K562 (cell line): Measurements from ENCODE around the gene CEP19. TPM values are rescaled to one million over a fixed set of nuclear protein-coding genes. Genes with fewer than 3 reads are reported as not detected.

Experiments used
- BHLHE40 ChIP-seq: IDR thresholded peaks from 2 replicates; pipeline ENCODE4 v1.6.1; 2011; ENCODE audit warnings: low read length, improper control_type of control experiment
- BMI1 ChIP-seq: fragments of 150-350 bp; IDR thresholded peaks from 2 replicates; pipeline ENCODE4 v1.6.1; 2014; ENCODE audit warnings: low read length
- CBX1 ChIP-seq: sonication (generic); IDR thresholded peaks from 2 replicates; pipeline ENCODE4 v1.6.1; 2016; ENCODE audit warnings: antibody characterized with exemption, low read depth, mild to moderate bottlenecking
- CREM ChIP-seq: IDR thresholded peaks from 2 replicates; pipeline ENCODE4 v1.6.1; 2014; ENCODE audit warnings: antibody characterized with exemption, low read depth
- DACH1 ChIP-seq: fragments of 450-650 bp; IDR thresholded peaks from 2 replicates; pipeline ENCODE4 v1.6.1; 2018; ENCODE audit not compliant: partially characterized antibody
- FOXP1 ChIP-seq: sonication (generic); formaldehyde crosslinking; IDR thresholded peaks from 2 replicates; pipeline ENCODE4 v1.8.0; 2022; ENCODE audit warnings: mild to moderate bottlenecking, missing genetic modification reagents
- NFIC ChIP-seq: fragments of 450-650 bp; IDR thresholded peaks from 2 replicates; pipeline ENCODE4 v1.6.1; 2017; ENCODE audit warnings: mild to moderate bottlenecking, inconsistent platforms
- SAFB ChIP-seq: fragments of 200-400 bp; formaldehyde crosslinking; IDR thresholded peaks from 2 replicates; pipeline ENCODE4 v1.6.1; 2017; ENCODE audit warnings: low read depth, low read length, borderline replicate concordance
- SMARCC2 ChIP-seq: fragments of 450-650 bp; IDR thresholded peaks from 2 replicates; pipeline ENCODE4 v1.6.1; 2017; ENCODE audit warnings: antibody characterized with exemption, moderate library complexity, mild to moderate bottlenecking, low read depth
- SUPT5H ChIP-seq: fragments of 450-650 bp; IDR thresholded peaks from 2 replicates; pipeline ENCODE4 v1.6.1; 2016
- XRCC4 ChIP-seq: IDR thresholded peaks from one replicate; pipeline ENCODE4 v1.6.1; 2011; ENCODE audit not compliant: insufficient read depth, insufficient read length; ENCODE audit errors: extremely low read depth
- YY1 ChIP-seq, 3 experiments: IDR thresholded peaks; 2 replicates each; pipeline ENCODE4 v1.6.1; 2011; ENCODE audit warnings: low read length in 2 of 3, mild to moderate bottlenecking in 2 of 3, moderate library complexity in 2 of 3, borderline replicate concordance in 1 of 3, control low read depth in 1 of 3, low read depth in 1 of 3; ENCODE audit not compliant: insufficient read depth in 3 of 3, insufficient replicate concordance in 2 of 3, control insufficient read depth in 1 of 3, insufficient read length in 1 of 3; ENCODE audit errors: extremely low read depth in 1 of 3
- ZFX ChIP-seq: sonication (generic); formaldehyde crosslinking; IDR thresholded peaks from 2 replicates; pipeline ENCODE4 v1.8.0; 2022; ENCODE audit warnings: mild to moderate bottlenecking, missing genetic modification reagents, moderate library complexity
- ZNF384 ChIP-seq: IDR thresholded peaks from 2 replicates; pipeline ENCODE4 v1.6.1; 2012; ENCODE audit warnings: low read depth, low read length, improper control_type of control experiment
- ZNF764 ChIP-seq: fragments of 250-450 bp; sonication (Bioruptor Pico); IDR thresholded peaks from 2 replicates; pipeline ENCODE4 v1.4.0; 2020; ENCODE audit warnings: low read depth, mild to moderate bottlenecking, moderate library complexity
- ZSCAN32 ChIP-seq: fragments of 450-650 bp; formaldehyde crosslinking; IDR thresholded peaks from 2 replicates; pipeline ENCODE4 v1.4.0; 2020; ENCODE audit warnings: mild to moderate bottlenecking, moderate library complexity
- polyA plus RNA-seq, 8 experiments: library from polyadenylated mRNA; depleted of rRNA in 4 of 8; stranded (reverse) in 5 of 8; unstranded in 3 of 8; fragments of >200 nt; fragmentation: Nextera tagmentation in 2 of 8; fragmentation: Illumina TruSeq in 1 of 8; extraction: Ambion mirVana in 2 of 8; extraction: Trizol in 1 of 8; gene quantifications; 2 replicates each; pipeline versions ENCODE4 v1.2.1 to v1.2.3, GENCODE V29; 2011 to 2014; ENCODE audit warnings: inconsistent platforms in 1 of 8, missing spikeins in 1 of 8
- total RNA-seq, 7 experiments: library from RNA; depleted of rRNA in 6 of 7; stranded (reverse); fragments of >200 nt in 6 of 7; fragmentation: Illumina TruSeq in 2 of 7; extraction: Trizol in 2 of 7; gene quantifications; 2 replicates each; pipeline versions ENCODE4 v1.2.1 to v1.2.3, GENCODE V29; 2011 to 2021; ENCODE audit warnings: low replicate concordance in 1 of 7
- TF ChIP-seq, protein P1 (sequence below): sonication (generic); formaldehyde crosslinking; IDR thresholded peaks from 2 replicates; pipeline ENCODE4 v1.8.0; 2022; ENCODE audit warnings: missing genetic modification reagents, mild to moderate bottlenecking, borderline replicate concordance
- TF ChIP-seq, protein P2 (sequence below): fragments of 450-650 bp; IDR thresholded peaks from 2 replicates; pipeline ENCODE4 v1.6.1; 2016; ENCODE audit warnings: antibody characterized with exemption
- TF ChIP-seq, protein P3 (sequence below): fragments of 250-450 bp; sonication (Bioruptor Pico); IDR thresholded peaks from 2 replicates; pipeline ENCODE4 v1.4.0; 2020; ENCODE audit warnings: mild to moderate bottlenecking, moderate library complexity

Gene CEP19
- total and polyA plus RNA-seq, 9 of the 15 experiments (the other 6 are each of a cell fraction or from before 2014, with no cell fraction given) = 2.5 to 4.5 (median 3.7) TPM

DNA sequence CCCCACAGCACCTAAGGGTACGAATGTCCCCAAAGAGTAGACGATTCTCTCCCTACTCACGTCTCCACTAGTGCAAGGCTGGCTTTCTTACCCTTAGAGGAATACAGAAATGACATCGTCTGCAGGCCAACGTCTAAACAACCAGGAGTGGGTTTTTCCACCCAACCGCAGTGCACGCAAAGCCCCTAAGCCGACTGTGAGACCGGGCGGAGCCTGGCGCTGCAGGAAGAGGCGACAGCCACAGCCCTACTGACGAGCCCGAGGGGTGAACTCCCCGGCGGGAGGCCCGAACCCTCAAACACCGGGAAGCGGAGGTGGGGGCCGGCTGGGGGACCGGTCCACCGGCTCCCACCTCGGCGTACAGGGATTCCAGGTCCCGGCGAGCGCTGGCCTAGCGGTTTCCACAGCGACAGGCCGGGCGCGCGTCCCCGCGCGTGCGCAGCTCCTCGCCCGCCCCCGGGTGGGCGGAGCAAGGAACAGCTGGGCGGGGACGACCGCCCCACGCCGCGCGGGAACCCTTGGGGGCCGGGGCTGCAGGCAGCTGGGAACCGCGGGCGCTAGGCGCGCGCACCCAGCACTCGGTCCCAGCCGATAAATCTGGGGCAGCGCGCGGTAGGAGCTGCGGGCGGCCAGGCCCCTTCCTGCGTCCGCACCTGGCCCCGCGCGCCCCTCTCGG lies at the start of gene CEP19, which contains the start of gene PIGX (continued):
- peak; percentile 55 for TF ChIP-seq CBX1
- no peak for TF ChIP-seq BHLHE40
- TF ChIP-seq, protein P1, sequence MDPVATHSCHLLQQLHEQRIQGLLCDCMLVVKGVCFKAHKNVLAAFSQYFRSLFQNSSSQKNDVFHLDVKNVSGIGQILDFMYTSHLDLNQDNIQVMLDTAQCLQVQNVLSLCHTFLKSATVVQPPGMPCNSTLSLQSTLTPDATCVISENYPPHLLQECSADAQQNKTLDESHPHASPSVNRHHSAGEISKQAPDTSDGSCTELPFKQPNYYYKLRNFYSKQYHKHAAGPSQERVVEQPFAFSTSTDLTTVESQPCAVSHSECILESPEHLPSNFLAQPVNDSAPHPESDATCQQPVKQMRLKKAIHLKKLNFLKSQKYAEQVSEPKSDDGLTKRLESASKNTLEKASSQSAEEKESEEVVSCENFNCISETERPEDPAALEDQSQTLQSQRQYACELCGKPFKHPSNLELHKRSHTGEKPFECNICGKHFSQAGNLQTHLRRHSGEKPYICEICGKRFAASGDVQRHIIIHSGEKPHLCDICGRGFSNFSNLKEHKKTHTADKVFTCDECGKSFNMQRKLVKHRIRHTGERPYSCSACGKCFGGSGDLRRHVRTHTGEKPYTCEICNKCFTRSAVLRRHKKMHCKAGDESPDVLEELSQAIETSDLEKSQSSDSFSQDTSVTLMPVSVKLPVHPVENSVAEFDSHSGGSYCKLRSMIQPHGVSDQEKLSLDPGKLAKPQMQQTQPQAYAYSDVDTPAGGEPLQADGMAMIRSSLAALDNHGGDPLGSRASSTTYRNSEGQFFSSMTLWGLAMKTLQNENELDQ (CRISPR knock-in tag) = no peak
- no peak for TF ChIP-seq ZNF384
- 0 out of 2 replicates have a peak, but pooled peaks have one; percentile 24 for TF ChIP-seq BMI1
- TF ChIP-seq SMARCC2 = no peak
- 0 out of 2 replicates have a peak, but pooled peaks have one; percentile 47 for TF ChIP-seq SUPT5H
- TF ChIP-seq YY1 (IDR thresholded peaks at IDR 0.05; ENCODE audit: borderline replicate concordance in 1 of 3, control insufficient read depth in 1 of 3, extremely low read depth in 1 of 3, insufficient read depth in 3 of 3, insufficient read length in 1 of 3, insufficient replicate concordance in 2 of 3, low read depth in 1 of 3, low read length in 2 of 3) = peak in 2 of 3 experiments; percentile 5 to 28
- no peak for TF ChIP-seq XRCC4
- TF ChIP-seq FOXP1 (CRISPR knock-in tag) = peak; percentile 69; the same call in 1 of the 2 replicates
- TF ChIP-seq ZNF764 (CRISPR knock-in tag) = peak; percentile 94
- no peak for TF ChIP-seq ZSCAN32 (CRISPR knock-in tag)
- peak; percentile 80 for TF ChIP-seq DACH1
- TF ChIP-seq, protein P2, sequence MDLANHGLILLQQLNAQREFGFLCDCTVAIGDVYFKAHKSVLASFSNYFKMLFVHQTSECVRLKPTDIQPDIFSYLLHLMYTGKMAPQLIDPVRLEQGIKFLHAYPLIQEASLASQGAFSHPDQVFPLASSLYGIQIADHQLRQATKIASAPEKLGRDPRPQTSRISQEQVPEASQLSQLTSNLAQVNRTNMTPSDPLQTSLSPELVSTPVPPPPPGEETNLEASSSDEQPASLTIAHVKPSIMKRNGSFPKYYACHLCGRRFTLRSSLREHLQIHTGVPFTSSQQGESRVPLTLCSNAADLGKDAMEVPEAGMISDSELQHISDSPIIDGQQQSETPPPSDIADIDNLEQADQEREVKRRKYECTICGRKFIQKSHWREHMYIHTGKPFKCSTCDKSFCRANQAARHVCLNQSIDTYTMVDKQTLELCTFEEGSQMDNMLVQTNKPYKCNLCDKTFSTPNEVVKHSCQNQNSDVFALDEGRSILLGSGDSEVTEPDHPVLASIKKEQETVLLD = peak; percentile 69
- peak; percentile 78; the same call in 1 of the 2 replicates for TF ChIP-seq ZFX
- TF ChIP-seq, protein P3, sequence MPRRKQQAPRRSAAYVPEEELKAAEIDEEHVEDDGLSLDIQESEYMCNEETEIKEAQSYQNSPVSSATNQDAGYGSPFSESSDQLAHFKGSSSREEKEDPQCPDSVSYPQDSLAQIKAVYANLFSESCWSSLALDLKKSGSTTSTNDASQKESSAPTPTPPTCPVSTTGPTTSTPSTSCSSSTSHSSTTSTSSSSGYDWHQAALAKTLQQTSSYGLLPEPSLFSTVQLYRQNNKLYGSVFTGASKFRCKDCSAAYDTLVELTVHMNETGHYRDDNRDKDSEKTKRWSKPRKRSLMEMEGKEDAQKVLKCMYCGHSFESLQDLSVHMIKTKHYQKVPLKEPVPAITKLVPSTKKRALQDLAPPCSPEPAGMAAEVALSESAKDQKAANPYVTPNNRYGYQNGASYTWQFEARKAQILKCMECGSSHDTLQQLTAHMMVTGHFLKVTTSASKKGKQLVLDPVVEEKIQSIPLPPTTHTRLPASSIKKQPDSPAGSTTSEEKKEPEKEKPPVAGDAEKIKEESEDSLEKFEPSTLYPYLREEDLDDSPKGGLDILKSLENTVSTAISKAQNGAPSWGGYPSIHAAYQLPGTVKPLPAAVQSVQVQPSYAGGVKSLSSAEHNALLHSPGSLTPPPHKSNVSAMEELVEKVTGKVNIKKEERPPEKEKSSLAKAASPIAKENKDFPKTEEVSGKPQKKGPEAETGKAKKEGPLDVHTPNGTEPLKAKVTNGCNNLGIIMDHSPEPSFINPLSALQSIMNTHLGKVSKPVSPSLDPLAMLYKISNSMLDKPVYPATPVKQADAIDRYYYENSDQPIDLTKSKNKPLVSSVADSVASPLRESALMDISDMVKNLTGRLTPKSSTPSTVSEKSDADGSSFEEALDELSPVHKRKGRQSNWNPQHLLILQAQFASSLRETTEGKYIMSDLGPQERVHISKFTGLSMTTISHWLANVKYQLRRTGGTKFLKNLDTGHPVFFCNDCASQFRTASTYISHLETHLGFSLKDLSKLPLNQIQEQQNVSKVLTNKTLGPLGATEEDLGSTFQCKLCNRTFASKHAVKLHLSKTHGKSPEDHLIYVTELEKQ (CRISPR knock-in tag) = no peak
- TF ChIP-seq NFIC = 0 out of 2 replicates have a peak, but pooled peaks have one; percentile 18
- TF ChIP-seq CREM = no peak; the same call in 1 of the 2 replicates
- peak; percentile 94 for TF ChIP-seq SAFB
